Mesenchymal stem cell (in vitro differentiated cells and primary cell): Measurements from ENCODE around the gene MRC2.
A peak's percentile ranks its signal among the peaks of the same experiment; 100 is the strongest.

Experiments
- DNase-seq: peaks from one replicate; pipeline ENCODE4 v3.0.0-alpha.2; 2013
- H2AFZ ChIP-seq: one replicate; pipeline ENCODE4 v1.6.1; 2013; ENCODE audit warnings: low read depth, mild to moderate bottlenecking, control low read depth, inconsistent platforms, low read length, moderate library complexity
- H2AK5ac ChIP-seq: 2 replicates; pipeline ENCODE4 v1.6.1; 2013; ENCODE audit warnings: low read length, moderate library complexity, mild to moderate bottlenecking, inconsistent platforms; ENCODE audit not compliant: severe bottlenecking
- H2BK120ac ChIP-seq: one replicate; pipeline ENCODE4 v1.6.1; 2013; ENCODE audit warnings: low read depth, mild to moderate bottlenecking, inconsistent platforms, low read length, moderate library complexity
- H2BK12ac ChIP-seq, 2 experiments: one replicate each; pipeline ENCODE4 v1.6.1; 2013; ENCODE audit warnings: inconsistent platforms in 2 of 2, low read length in 2 of 2, mild to moderate bottlenecking in 2 of 2, moderate library complexity in 2 of 2, control low read depth in 1 of 2
- H2BK15ac ChIP-seq: one replicate; pipeline ENCODE4 v1.6.1; 2013; ENCODE audit warnings: mild to moderate bottlenecking, low read depth, inconsistent platforms; ENCODE audit not compliant: poor library complexity, severe bottlenecking
- H2BK5ac ChIP-seq: 2 replicates; pipeline ENCODE4 v1.6.1; 2013; ENCODE audit warnings: low read depth, mild to moderate bottlenecking, low read length, control low read depth, inconsistent platforms; ENCODE audit not compliant: poor library complexity, severe bottlenecking
- H3K14ac ChIP-seq, 2 experiments: one replicate each; pipeline ENCODE4 v1.6.1; 2013; ENCODE audit warnings: inconsistent platforms in 2 of 2, low read length in 2 of 2, control low read depth in 1 of 2, mild to moderate bottlenecking in 1 of 2, moderate library complexity in 1 of 2
- H3K18ac ChIP-seq, 2 experiments: one replicate each; pipeline ENCODE4 v1.6.1; 2013; ENCODE audit warnings: inconsistent platforms in 2 of 2, low read length in 2 of 2, control low read depth in 1 of 2, low read depth in 1 of 2, mild to moderate bottlenecking in 1 of 2
- H3K23ac ChIP-seq, 2 experiments: one replicate each; pipeline ENCODE4 v1.6.1; 2013; ENCODE audit warnings: inconsistent platforms in 2 of 2, low read length in 2 of 2, mild to moderate bottlenecking in 2 of 2, moderate library complexity in 2 of 2, control low read depth in 1 of 2
- H3K27ac ChIP-seq: 2 replicates; pipeline ENCODE4 v1.5.1; 2013; ENCODE audit warnings: mild to moderate bottlenecking, moderate library complexity, low read length, control low read depth, inconsistent platforms; ENCODE audit not compliant: poor library complexity, severe bottlenecking
- H3K27me3 ChIP-seq, 2 experiments: 2 replicates each; pipeline versions ENCODE4 v1.6.1 to v1.7.0; 2013; ENCODE audit warnings: low read length in 2 of 2, mild to moderate bottlenecking in 2 of 2, moderate library complexity in 2 of 2, control low read depth in 1 of 2, inconsistent platforms in 1 of 2; ENCODE audit not compliant: control insufficient read depth in 1 of 2, insufficient read depth in 1 of 2
- H3K36me3 ChIP-seq, 2 experiments: 2 replicates each; pipeline versions ENCODE4 v1.6.1 to v1.7.0; 2013; ENCODE audit warnings: low read length in 2 of 2, control low read depth in 1 of 2, inconsistent platforms in 1 of 2, low read depth in 1 of 2, mild to moderate bottlenecking in 1 of 2; ENCODE audit not compliant: insufficient read depth in 2 of 2, control insufficient read depth in 1 of 2
- H3K4ac ChIP-seq, 2 experiments: one replicate each; pipeline ENCODE4 v1.6.1; 2013; ENCODE audit warnings: inconsistent platforms in 2 of 2, low read length in 2 of 2, mild to moderate bottlenecking in 2 of 2, moderate library complexity in 2 of 2, control low read depth in 1 of 2, low read depth in 1 of 2
- H3K4me1 ChIP-seq: 2 replicates; pipeline ENCODE4 v1.6.1; 2013; ENCODE audit warnings: low read depth, low read length, control low read depth; ENCODE audit not compliant: control insufficient read depth, insufficient read depth
- H3K4me2 ChIP-seq: 2 replicates; pipeline ENCODE4 v1.6.1; 2013; ENCODE audit warnings: low read length, mild to moderate bottlenecking, inconsistent platforms; ENCODE audit not compliant: poor library complexity, severe bottlenecking
- H3K4me3 ChIP-seq, 2 experiments: 2 replicates each; pipeline versions ENCODE4 v1.5.1 to v1.7.0; 2013; ENCODE audit warnings: low read length in 2 of 2, mild to moderate bottlenecking in 2 of 2, control low read depth in 1 of 2, low read depth in 1 of 2; ENCODE audit not compliant: insufficient read depth in 1 of 2
- H3K79me1 ChIP-seq: replicated peaks from 2 replicates; pipeline ENCODE4 v1.6.1; 2013; ENCODE audit warnings: mild to moderate bottlenecking, control low read depth, low read length, inconsistent platforms; ENCODE audit not compliant: poor library complexity, severe bottlenecking
- H3K9ac ChIP-seq: 2 replicates; pipeline ENCODE4 v1.7.0; 2013; ENCODE audit warnings: mild to moderate bottlenecking, low read length, moderate library complexity
- H3K9me3 ChIP-seq: 2 replicates; pipeline ENCODE4 v1.7.0; 2013; ENCODE audit warnings: mild to moderate bottlenecking, low read length; ENCODE audit not compliant: control insufficient read depth
- H4K8ac ChIP-seq: one replicate; pipeline ENCODE4 v1.6.1; 2013; ENCODE audit warnings: inconsistent platforms, mild to moderate bottlenecking, low read length, moderate library complexity
- H4K91ac ChIP-seq: one replicate; pipeline ENCODE4 v1.6.1; 2013; ENCODE audit warnings: mild to moderate bottlenecking, low read length, inconsistent platforms
- WGBS: methylation state at CpG from one replicate; pipeline ENCODE4 v1.1.7; 2013; ENCODE audit warnings: mixed read lengths; 5-methylcytosine and 5-hydroxymethylcytosine counted together

MRC2 gene

GRCh38 chr17:62735044-62735651, 107.7 kb downstream of the MRC2 start:
- no peak overlapping the region for H3K18ac ChIP-seq
- H3K4me1 ChIP-seq = peaks cover 6% of the 10 kb centered on the region
- H2BK15ac ChIP-seq = no peak overlapping the region
- no peak overlapping the region for H2BK5ac ChIP-seq
- WGBS = 82% methylated on average over 6 of the region's 7 CpGs
- H3K14ac ChIP-seq = no peak overlapping the region
- no peak overlapping the region for H2AK5ac ChIP-seq
- H3K4me2 ChIP-seq = no peak overlapping the region
- no peaks in the 10 kb centered on the region for H3K79me1 ChIP-seq
- H4K8ac ChIP-seq = no peak overlapping the region
- no peak overlapping the region for H4K91ac ChIP-seq
- H3K4ac ChIP-seq = no peak overlapping the region
- no peaks in the 10 kb centered on the region for H3K9me3 ChIP-seq
- H2BK120ac ChIP-seq = no peak overlapping the region
- H2BK12ac ChIP-seq = no peak overlapping the region
- no peak overlapping the region for H3K4me3 ChIP-seq
- no peak overlapping the region for H3K27ac ChIP-seq
- no peak overlapping the region for H2AFZ ChIP-seq
- no peak overlapping the region for H3K23ac ChIP-seq
- no peaks in the 10 kb centered on the region for H3K36me3 ChIP-seq
- peaks cover 0 to 19% of the 10 kb centered on the region in 2 experiments for H3K27me3 ChIP-seq
- H3K9ac ChIP-seq = no peak overlapping the region
- no peak for DNase-seq

- no peak overlapping the region for H3K14ac ChIP-seq
- no peak overlapping the region for H4K8ac ChIP-seq
- H3K18ac ChIP-seq = no peak overlapping the region
- H3K4ac ChIP-seq = no peak overlapping the region
- 87% methylated on average over 4 of the region's 8 CpGs for WGBS
- H2BK5ac ChIP-seq = no peak overlapping the region
- no peak overlapping the region for H2BK120ac ChIP-seq
- H3K4me3 ChIP-seq = no peak overlapping the region
- no peaks in the 10 kb centered on the region for H3K79me1 ChIP-seq
- no peaks in the 10 kb centered on the region for H3K9me3 ChIP-seq
- no peak for DNase-seq
- no peak overlapping the region for H2AK5ac ChIP-seq
- H3K9ac ChIP-seq = no peak overlapping the region
- H2AFZ ChIP-seq = no peak overlapping the region
- no peaks in the 10 kb centered on the region for H3K36me3 ChIP-seq
- H2BK12ac ChIP-seq = no peak overlapping the region
- H3K4me1 ChIP-seq = peaks cover 6% of the 10 kb centered on the region
- H3K23ac ChIP-seq = no peak overlapping the region
- no peak overlapping the region for H2BK15ac ChIP-seq
- H3K27ac ChIP-seq = no peak overlapping the region
- no peak overlapping the region for H3K4me2 ChIP-seq
- peaks cover 0 to 19% of the 10 kb centered on the region in 2 experiments for H3K27me3 ChIP-seq
- H4K91ac ChIP-seq = no peak overlapping the region
Observed at GRCh38 chr17:62737513-62737912, 110.0 kb downstream of the MRC2 start.

DNA sequence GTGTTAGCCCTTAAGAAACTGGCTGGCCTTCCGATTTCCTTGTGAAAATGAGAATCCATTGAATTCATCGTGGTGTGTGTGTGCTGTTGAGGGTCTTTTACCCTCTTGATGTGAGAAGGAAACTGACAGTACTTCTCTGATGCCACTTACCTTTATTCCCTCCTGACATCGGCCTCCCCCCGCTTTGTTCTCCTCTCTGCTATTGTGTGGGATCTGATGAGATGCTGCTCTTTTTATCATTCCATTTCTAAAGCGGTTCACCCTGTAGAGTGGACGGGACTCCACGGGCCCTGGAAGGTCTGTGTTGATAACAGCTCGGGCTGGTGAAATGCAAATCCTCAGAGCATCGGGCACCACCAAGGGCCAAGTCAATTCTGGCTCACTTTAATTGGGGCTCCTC, 110.8 kb downstream of the MRC2 start:
- peaks cover 0 to 25% of the 10 kb centered on the region in 2 experiments for H3K27me3 ChIP-seq
- H2BK120ac ChIP-seq = no peak overlapping the region
- no peak overlapping the region for H3K4me3 ChIP-seq
- no peak overlapping the region for H3K14ac ChIP-seq
- no peak overlapping the region for H2BK12ac ChIP-seq
- H3K4me1 ChIP-seq = peaks cover 6% of the 10 kb centered on the region
- no peak overlapping the region for H2BK15ac ChIP-seq
- no peaks in the 10 kb centered on the region for H3K36me3 ChIP-seq
- no peak for DNase-seq
- H2AFZ ChIP-seq = no peak overlapping the region
- H3K18ac ChIP-seq = no peak overlapping the region
- WGBS = 95% methylated on average over 9 of the region's 9 CpGs
- no peaks in the 10 kb centered on the region for H3K79me1 ChIP-seq
- no peak overlapping the region for H2BK5ac ChIP-seq
- H3K23ac ChIP-seq = no peak overlapping the region
- no peak overlapping the region for H3K27ac ChIP-seq
- no peak overlapping the region for H4K8ac ChIP-seq
- no peak overlapping the region for H3K4ac ChIP-seq
- H3K4me2 ChIP-seq = no peak overlapping the region
- no peak overlapping the region for H4K91ac ChIP-seq
- no peaks in the 10 kb centered on the region for H3K9me3 ChIP-seq
- no peak overlapping the region for H3K9ac ChIP-seq
- H2AK5ac ChIP-seq = no peak overlapping the region

DNA sequence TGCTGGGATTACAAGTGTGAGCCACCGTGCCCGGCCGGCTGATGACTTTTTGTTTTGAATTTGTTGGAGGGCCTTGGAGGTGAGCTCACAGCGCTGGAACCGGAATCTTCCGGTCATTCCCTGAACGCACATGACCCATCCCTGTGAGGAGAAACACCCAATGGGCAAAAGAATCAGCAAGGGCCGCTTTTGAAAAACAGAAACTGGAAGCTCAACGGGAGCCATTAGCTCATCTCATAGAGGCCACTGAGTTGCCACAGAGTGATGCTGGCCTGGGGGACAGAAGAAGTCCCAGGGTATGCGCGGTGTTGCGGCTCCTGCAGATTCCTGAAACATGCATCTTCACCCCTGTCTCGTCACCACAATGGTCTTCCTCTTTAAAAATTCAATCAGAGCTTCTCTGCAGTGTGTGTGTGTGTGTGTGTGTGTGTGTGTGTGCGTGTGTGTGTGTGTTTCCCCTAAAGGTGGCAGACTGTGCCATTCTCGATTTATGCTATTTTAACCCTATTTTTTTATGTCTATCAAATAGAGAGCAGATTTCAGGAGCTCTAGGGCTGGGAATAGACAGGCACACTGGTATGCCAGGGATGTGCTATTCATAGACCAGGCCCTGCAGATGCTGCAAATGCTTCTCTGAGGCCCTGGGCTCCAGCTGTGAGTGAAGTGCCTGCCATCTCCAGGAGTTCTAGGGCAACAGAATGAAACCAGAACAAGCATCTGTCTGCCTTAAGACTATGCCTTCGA, 112.3 kb downstream of the MRC2 start:
- WGBS = 95% methylated on average over 12 of the region's 16 CpGs
- Histone ChIP-seq H2AFZ (no peak overlapping the region), H2BK12ac (no peak overlapping the region), H2AK5ac (no peak overlapping the region), H2BK5ac (no peak overlapping the region), H3K36me3 (no peaks in the 10 kb centered on the region), H4K91ac (no peak overlapping the region), H3K4ac (no peak overlapping the region), H3K4me1 (peaks cover 6% of the 10 kb centered on the region), H2BK120ac (no peak overlapping the region), H3K79me1 (no peaks in the 10 kb centered on the region), H3K23ac (no peak overlapping the region), H3K14ac (no peak overlapping the region), H3K9ac (no peak overlapping the region), H3K4me3 (no peak overlapping the region), H3K9me3 (no peaks in the 10 kb centered on the region), H3K27ac (no peak overlapping the region), H3K4me2 (no peak overlapping the region), H2BK15ac (no peak overlapping the region), H4K8ac (no peak overlapping the region), H3K18ac (no peak overlapping the region), H3K27me3 (peaks cover 0 to 32% of the 10 kb centered on the region in 2 experiments)
- DNase-seq = peak; percentile 30
